Endothelial cell of umbilical vein (primary cell): ENCODE measurements around the gene CELA1.

Source experiments
- EZH2 ChIP-seq: IDR thresholded peaks from 2 replicates; pipeline ENCODE4 v1.6.1; 2012; ENCODE audit warnings: borderline replicate concordance, low read depth, mild to moderate bottlenecking, moderate library complexity, low read length, inconsistent platforms; ENCODE audit not compliant: severe bottlenecking
- POLR2A ChIP-seq: IDR thresholded peaks from 2 replicates; pipeline ENCODE4 v1.6.1; 2012; ENCODE audit warnings: low read depth, mild to moderate bottlenecking, control low read depth, low read length
- POLR2AphosphoS5 ChIP-seq: IDR thresholded peaks from 2 replicates; pipeline ENCODE4 v1.6.1; 2012; ENCODE audit warnings: low read depth, mild to moderate bottlenecking, control low read depth, low read length, moderate library complexity; ENCODE audit not compliant: insufficient read depth
- TF ChIP-seq, protein P1 (sequence below), 2 donors: IDR thresholded peaks; 1 replicate in 1 of 2; 2 replicates in 1 of 2; pipeline ENCODE4 v1.5.1; 2011; ENCODE audit warnings: low read length in 2 of 2, mild to moderate bottlenecking in 2 of 2, moderate library complexity in 2 of 2, control low read depth in 1 of 2, inconsistent platforms in 1 of 2, low read depth in 1 of 2; ENCODE audit not compliant: insufficient read depth in 1 of 2; ENCODE audit errors: extremely low read depth in 1 of 2
- TF ChIP-seq, protein P2 (sequence below): IDR thresholded peaks from 2 replicates; pipeline ENCODE4 v1.6.1; 2011; ENCODE audit not compliant: insufficient read depth, insufficient read length

DNA sequence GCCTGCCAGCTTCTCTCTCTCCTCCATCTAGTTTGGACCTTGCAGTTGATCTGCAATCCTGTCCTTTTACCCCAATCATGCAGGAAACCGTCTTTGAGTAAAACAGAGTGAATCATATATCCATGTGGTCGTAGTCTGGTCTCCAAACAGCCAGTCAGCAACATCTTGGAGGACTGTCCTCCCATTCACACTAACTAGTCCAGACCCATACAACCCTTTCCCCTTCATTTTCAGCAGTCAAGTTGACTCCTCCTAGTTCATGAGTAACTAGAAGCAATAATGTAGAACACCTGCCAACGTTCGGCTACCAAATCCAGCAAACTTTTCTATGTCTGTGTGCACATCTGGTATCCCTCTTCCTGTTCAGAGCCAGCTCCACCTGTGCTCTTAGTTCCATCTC, 11.7 kb downstream of the CELA1 start:
- TF ChIP-seq, protein P1, sequence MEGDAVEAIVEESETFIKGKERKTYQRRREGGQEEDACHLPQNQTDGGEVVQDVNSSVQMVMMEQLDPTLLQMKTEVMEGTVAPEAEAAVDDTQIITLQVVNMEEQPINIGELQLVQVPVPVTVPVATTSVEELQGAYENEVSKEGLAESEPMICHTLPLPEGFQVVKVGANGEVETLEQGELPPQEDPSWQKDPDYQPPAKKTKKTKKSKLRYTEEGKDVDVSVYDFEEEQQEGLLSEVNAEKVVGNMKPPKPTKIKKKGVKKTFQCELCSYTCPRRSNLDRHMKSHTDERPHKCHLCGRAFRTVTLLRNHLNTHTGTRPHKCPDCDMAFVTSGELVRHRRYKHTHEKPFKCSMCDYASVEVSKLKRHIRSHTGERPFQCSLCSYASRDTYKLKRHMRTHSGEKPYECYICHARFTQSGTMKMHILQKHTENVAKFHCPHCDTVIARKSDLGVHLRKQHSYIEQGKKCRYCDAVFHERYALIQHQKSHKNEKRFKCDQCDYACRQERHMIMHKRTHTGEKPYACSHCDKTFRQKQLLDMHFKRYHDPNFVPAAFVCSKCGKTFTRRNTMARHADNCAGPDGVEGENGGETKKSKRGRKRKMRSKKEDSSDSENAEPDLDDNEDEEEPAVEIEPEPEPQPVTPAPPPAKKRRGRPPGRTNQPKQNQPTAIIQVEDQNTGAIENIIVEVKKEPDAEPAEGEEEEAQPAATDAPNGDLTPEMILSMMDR (IDR thresholded peaks at IDR 0.05; ENCODE audit: extremely low read depth in 1 of 2, insufficient read depth in 1 of 2, low read depth in 1 of 2, low read length in 2 of 2) = no peak
- TF ChIP-seq POLR2A (no peak), EZH2 (no peak), POLR2AphosphoS5 (no peak)
- TF ChIP-seq, protein P2, sequence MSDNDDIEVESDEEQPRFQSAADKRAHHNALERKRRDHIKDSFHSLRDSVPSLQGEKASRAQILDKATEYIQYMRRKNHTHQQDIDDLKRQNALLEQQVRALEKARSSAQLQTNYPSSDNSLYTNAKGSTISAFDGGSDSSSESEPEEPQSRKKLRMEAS = no peak
